KMS-11 (cell line): ENCODE measurements around the gene TAB2.

Source experiments
- H2AFZ ChIP-seq: fragments of 200-600 bp; sonication (generic); 2 replicates; pipeline ENCODE4 v1.6.1; 2016; ENCODE audit warnings: antibody characterized with exemption, mixed run types, low read depth
- H3K27ac ChIP-seq: fragments of 200-600 bp; sonication (generic); 2 replicates; pipeline ENCODE4 v1.6.1; 2016; ENCODE audit warnings: mild to moderate bottlenecking, mixed run types
- H3K27me3 ChIP-seq: fragments of 200-600 bp; sonication (generic); 2 replicates; pipeline ENCODE4 v1.6.1; 2017; ENCODE audit warnings: mild to moderate bottlenecking, low read depth, mixed run types, moderate library complexity; ENCODE audit not compliant: insufficient read depth
- H3K36me3 ChIP-seq: fragments of 200-600 bp; sonication (generic); 2 replicates; pipeline ENCODE4 v1.6.1; 2017; ENCODE audit warnings: mild to moderate bottlenecking, mixed run types; ENCODE audit not compliant: insufficient read depth
- H3K4me1 ChIP-seq: fragments of 200-600 bp; sonication (generic); 2 replicates; pipeline ENCODE4 v1.6.1; 2016; ENCODE audit warnings: mild to moderate bottlenecking, low read depth, mixed run types; ENCODE audit not compliant: poor library complexity, severe bottlenecking
- H3K4me2 ChIP-seq: fragments of 200-600 bp; sonication (generic); 2 replicates; pipeline ENCODE4 v1.7.0; 2016; ENCODE audit warnings: mild to moderate bottlenecking, mixed run types
- H3K4me3 ChIP-seq: fragments of 200-600 bp; sonication (generic); IDR thresholded peaks from 2 replicates; pipeline ENCODE4 v1.6.1; 2017; ENCODE audit warnings: low read depth, low read length, mixed read lengths; ENCODE audit not compliant: insufficient read depth
- H3K79me2 ChIP-seq: fragments of 200-600 bp; sonication (generic); 2 replicates; pipeline ENCODE4 v1.6.1; 2016; ENCODE audit warnings: low read depth, mixed run types; ENCODE audit not compliant: insufficient read depth
- H3K9ac ChIP-seq: fragments of 200-600 bp; sonication (generic); 2 replicates; pipeline ENCODE4 v1.6.1; 2016; ENCODE audit warnings: mild to moderate bottlenecking, mixed run types
- H4K20me1 ChIP-seq: fragments of 200-600 bp; sonication (generic); 2 replicates; pipeline ENCODE4 v1.6.1; 2016; ENCODE audit warnings: mild to moderate bottlenecking, mixed run types; ENCODE audit not compliant: insufficient read depth
- CTCF ChIP-seq: fragments of 200-600 bp; sonication (generic); conservative IDR thresholded peaks from 2 replicates; pipeline ENCODE4 v1.6.1; 2017; ENCODE audit warnings: low read depth, mild to moderate bottlenecking, antibody characterized with exemption, low read length, moderate library complexity, mixed read lengths

The TAB2 gene

GRCh38 chr6:149453597-149454345 is 136.3 kb downstream of the TAB2 start:
- Histone ChIP-seq H3K4me3 (no peak overlapping the region), H2AFZ (no peak overlapping the region), H3K9ac (no peak overlapping the region), H3K4me1 (no peaks in the 10 kb centered on the region), H3K4me2 (no peak overlapping the region), H4K20me1 (no peaks in the 10 kb centered on the region), H3K36me3 (no peaks in the 10 kb centered on the region), H3K79me2 (no peaks in the 10 kb centered on the region), H3K27me3 (no peaks in the 10 kb centered on the region), H3K27ac (no peak overlapping the region)
- no peak for TF ChIP-seq CTCF

DNA sequence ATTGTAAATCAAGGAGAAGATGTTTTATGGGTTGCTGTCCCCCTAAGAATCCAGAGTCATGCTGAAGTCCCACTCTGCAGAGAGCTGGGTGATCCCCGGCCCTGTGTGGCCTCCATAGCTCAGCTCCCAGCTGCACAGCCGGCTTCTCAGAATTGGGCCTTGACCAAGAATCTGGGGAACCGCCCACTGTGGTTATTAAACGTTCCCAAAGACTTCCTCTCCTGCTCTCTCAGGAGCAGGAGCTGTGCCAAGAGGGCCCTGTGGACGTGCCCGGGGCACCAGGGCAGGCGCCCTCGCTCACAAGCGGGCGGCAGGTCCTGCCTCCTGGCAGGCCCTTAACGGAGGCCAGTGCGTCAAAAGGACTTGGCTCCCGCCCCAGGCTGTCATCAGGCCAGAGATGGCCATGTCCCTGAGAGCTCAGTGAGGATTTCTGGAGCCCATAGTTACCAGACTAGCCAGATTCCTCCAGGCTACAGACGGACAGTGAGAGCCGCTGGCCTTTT is 136.9 kb downstream of the TAB2 start:
- Histone ChIP-seq H3K27me3 (no peaks in the 10 kb centered on the region), H3K27ac (no peak overlapping the region), H3K9ac (no peak overlapping the region), H2AFZ (no peak overlapping the region), H3K4me1 (no peaks in the 10 kb centered on the region), H3K36me3 (no peaks in the 10 kb centered on the region), H3K4me2 (no peak overlapping the region), H3K79me2 (no peaks in the 10 kb centered on the region), H4K20me1 (no peaks in the 10 kb centered on the region), H3K4me3 (no peak overlapping the region)
- no peak for TF ChIP-seq CTCF

GRCh38 chr6:149455031-149455732 is 137.7 kb downstream of the TAB2 start:
- Histone ChIP-seq H3K27me3 (no peaks in the 10 kb centered on the region), H3K27ac (no peak overlapping the region), H3K36me3 (no peaks in the 10 kb centered on the region), H4K20me1 (no peaks in the 10 kb centered on the region), H3K4me3 (no peak overlapping the region), H3K4me1 (no peaks in the 10 kb centered on the region), H3K4me2 (no peak overlapping the region), H3K79me2 (no peaks in the 10 kb centered on the region), H3K9ac (no peak overlapping the region), H2AFZ (no peak overlapping the region)
- TF ChIP-seq CTCF = no peak

- Histone ChIP-seq H3K4me2 (no peak overlapping the region), H3K79me2 (no peaks in the 10 kb centered on the region), H3K36me3 (no peaks in the 10 kb centered on the region), H3K27ac (no peak overlapping the region), H2AFZ (no peak overlapping the region), H4K20me1 (no peaks in the 10 kb centered on the region), H3K9ac (no peak overlapping the region), H3K27me3 (no peaks in the 10 kb centered on the region), H3K4me1 (no peaks in the 10 kb centered on the region), H3K4me3 (no peak overlapping the region)
- TF ChIP-seq CTCF = no peak
These were observed 139.0 kb downstream of the TAB2 start for GRCh38 chr6:149456311-149457021.
